HG03135 (cell line): Measurements from ENCODE around the gene EBLN1.
A peak's percentile ranks its signal among the peaks of the same experiment; 100 is the strongest.

ENCODE experiments used
- ATAC-seq: cut with Tn5 transposase; IDR thresholded peaks from one replicate; pipeline ENCODE4 v1.9.1; 2021; ENCODE audit warnings: mild to moderate bottlenecking, moderate library complexity; ENCODE audit not compliant: unreplicated experiment

The EBLN1 gene

DNA sequence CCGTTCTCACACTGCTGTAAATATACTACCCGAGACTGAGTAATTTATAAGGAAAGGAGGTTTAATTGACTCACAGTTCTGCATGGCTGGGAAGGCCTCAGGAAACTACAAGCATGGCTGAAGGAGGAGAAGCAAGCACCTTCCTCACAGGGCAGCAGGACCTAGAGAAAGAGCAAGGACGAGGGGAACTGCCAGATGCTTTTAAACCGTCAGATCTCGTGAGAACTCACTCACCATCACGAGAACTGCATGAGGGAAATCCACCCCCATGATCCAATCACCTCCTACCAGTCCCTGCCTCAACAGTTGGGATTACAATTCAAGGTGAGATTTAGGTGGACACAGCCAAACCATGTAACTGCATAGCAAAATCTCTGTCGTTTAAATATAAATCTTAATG lies at the start of gene EBLN1:
TSS of gene EBLN1 (minus strand) at position 174 of the 400 bp plus-strand sequence. CDS start 8,032 bp downstream, outside the sequence.
- no peak for ATAC-seq

DNA sequence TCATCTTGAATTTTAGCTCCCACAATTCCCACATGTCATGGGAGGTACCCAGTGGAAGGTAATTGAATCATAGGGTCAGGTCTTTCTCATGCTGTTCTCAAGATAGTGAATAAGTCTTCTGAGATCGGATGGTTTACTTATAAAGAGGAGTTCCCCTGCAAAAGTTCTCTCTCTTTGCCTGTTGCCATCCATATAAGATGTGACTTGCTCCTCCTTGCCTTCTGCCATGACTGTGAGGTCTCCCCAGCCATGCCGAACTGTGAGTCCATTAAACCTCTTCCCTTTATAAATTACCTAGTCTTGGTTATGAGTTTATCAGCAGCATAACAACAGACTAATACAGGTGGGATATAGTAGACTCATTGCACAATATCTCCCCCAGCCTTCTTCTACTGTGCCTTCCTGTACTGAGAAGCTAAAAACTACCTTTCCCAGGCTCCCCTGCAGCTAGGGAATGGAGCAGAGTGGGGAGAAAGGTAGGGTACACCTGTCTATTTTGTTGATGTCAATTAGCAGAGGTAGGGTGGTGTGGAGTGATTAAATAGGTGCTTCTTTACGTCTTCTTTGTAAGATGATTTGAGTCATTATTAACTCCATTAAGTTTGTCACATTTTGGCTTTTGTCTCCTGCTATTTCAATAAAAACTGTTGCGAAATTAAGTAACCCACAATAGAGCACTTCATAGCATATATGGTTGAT lies 48.2 kb upstream of the EBLN1 start:
- no peak for ATAC-seq

DNA sequence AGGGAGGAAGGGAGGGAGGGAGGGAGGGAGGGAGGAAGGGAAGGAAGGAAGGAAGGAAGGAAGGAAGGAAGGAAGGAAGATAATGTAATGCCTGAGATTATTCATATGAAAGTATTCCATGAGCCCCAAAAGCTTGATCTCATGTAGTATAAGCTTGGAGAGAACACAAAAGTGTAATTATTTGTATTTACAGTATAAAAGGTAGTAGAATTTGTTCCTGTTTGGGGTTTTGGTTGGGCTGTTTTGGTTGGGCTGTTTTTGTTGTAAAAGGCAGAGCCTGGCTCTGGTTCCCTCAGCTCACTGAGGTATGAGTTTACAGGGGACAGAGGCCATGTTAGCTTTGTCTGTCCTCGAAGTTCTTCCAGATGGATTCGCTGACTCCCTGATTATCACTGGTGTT lies 45.3 kb upstream of the EBLN1 start:
- no peak for ATAC-seq

DNA sequence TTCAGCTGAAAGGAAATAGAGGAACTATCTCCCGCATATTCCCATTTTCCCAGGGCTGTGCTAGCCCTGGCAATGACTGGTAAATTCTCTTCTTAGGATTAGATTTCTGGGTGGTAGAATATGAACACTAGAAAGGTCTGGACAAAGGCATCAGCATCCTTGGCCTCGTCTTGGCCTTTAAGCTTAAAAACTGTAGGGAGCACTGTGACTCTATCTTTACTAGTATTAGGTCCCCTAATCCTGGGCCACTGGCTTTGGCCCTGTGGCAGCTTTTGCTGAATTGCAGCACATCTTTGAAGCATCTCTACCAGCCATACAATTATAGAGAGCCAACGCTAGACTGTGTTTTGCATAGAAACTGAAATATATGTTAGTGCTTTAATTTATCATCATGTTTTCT lies 41.5 kb upstream of the EBLN1 start:
- no peak for ATAC-seq

DNA sequence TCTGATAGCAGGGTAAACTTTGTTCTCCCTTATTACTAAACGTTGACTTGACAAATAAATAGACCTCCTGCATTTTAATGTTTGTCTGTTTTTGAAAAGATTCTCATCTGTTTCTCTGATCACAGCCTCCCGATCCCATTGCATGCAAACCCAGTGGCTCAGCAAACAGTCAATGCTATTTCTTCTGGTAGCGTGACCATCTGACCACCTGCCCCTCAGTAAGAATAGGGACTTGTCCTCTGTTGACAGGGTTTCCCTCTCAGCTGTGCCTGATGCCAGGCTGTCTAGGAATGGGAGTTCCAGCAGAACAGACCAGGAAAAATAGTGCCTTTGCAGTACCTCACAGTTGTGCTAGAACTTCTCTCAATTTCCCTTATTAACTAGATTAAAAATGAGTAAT lies 40.7 kb upstream of the EBLN1 start:
- no peak for ATAC-seq

DNA sequence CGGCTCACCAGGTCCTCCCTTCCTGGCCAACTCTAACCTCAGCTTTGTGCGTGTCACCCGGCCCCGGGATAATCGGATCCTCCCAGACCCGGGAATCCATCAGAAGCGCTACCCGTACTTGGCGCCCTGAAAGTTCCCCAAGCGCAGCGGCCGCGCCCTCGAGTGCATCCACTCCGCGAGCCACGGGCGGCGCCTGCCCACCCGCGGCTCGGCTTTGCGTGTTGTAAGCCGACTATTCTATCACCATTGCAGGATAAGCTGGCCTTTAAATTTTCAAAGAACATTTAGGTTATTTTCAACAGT lies 35.7 kb upstream of the EBLN1 start:
- ATAC-seq, result no peak

DNA sequence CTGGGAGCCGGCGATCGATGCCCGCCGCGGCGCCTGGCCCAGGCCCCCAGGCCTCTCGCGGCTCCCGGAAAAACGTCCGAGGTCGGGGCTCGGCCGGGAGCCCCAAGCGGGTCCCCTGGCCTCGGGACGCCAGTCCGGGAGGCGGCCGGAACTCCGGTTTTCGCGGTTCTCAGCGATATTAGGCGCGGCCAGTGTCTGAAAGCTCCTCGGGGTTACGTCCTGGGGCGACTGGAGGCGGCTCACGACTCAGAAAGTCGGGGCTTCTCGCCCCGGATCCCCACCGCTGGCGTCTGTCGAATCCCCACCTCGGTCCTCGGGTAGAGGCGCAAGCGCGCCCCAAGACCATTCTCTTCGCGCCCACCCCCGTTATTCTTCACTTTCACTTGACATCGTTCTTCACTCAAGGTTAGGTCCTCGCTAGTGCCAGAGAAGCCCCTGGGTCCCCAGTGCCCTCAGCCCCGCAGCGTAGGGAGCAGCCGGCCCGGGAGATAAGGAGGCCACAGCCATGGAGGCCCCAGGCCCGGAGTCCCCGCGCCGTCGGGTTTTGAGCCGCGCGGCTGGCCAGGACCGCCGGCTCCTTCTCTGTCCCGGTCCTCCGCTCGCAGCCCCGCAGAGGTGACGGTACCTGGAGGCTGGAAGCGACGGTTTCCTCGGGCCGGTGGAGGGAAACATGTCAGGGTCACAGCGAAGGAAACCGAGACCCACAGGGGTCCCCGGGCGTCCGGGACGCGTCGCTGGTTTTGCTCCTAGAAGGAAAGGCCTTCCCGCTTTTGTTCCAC lies 35.2 kb upstream of the EBLN1 start:
- peak; percentile 21 for ATAC-seq

DNA sequence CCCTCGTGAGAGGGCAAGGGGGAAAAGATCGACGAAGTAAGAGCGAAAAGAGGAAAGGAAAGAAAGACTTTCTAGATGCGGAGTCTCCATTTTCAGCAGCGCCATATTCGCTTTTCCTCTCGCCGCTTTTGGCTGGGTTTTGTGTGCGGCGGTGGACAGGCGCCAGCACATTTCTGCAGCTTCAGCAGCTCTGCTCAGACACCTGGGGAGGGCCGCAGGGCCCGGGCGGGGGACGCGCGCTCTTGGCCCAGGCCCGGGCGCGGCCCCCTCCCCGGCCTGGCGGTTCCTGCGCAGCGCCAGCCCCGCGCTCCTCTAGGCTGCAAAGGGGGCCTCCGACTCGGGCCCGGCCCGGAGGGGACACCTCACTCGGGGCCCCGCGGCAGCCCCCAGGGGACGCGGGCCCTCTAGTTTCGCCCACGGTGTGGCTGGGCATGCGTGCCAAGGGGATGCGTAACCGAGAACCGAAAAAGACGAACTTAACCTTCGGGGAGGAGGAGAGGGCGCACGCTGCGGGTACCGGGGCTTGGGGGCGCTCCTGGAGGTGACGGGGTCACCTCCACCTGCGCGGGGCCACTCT lies 34.5 kb upstream of the EBLN1 start:
- peak; percentile 59 for ATAC-seq

DNA sequence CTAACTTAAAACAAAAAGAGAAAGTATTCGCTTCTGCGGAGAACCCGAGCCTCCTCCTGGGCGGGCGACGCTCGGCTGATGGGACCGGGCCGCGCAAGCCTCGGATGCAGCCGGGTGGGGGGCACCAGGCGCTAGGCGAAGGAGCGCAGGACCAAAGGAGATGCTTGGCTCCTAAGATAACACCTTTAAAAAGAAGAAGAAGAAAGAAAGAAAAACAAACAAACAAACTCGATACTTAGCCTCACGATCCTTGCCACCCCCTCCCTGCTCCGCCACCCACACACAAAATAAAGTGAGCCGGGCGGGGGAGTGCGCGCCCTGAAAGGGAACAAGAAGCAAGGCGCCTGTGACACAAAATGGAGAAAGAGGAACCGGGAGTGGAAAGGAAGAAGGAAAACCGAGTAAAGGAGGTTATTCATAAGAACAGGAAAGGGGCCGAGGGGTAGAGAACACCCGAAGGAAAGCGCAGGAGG lies 34.0 kb upstream of the EBLN1 start:
- peak; percentile 39 for ATAC-seq

DNA sequence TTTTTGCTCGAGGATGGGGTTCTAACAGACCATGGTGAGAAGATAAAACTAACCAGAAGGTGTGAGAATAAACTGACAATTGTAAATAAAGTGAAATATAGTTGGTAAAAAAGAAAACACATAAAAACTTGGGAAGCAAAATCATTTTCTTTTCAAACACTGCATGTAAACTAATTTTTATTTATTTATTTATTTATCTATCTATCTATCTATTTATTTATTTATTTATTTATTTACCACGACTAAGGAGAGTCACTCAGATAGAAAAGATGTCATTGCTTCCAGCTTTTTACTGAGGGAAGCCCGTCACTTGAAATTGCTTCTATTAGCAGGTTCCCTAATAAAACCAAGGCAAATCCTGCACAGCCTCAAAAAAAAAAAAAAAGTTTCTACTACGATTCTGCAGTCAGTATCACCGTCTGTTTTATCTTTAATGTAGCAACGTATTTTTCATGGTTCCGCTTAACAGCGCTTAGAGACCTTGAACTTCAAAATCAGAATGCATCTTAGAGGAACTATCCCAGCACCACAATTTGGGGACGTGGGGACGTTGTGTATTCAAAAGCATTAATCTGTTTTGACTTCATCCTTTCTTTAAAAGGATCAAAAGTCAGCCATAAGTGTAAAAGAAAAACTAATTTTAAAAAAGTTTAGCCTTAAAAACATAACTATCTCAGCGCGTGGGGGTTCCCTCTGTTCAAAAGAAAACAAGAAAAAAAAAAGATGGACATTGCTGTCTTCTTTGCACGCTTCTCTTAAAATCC lies 33.3 kb upstream of the EBLN1 start:
- no peak for ATAC-seq

DNA sequence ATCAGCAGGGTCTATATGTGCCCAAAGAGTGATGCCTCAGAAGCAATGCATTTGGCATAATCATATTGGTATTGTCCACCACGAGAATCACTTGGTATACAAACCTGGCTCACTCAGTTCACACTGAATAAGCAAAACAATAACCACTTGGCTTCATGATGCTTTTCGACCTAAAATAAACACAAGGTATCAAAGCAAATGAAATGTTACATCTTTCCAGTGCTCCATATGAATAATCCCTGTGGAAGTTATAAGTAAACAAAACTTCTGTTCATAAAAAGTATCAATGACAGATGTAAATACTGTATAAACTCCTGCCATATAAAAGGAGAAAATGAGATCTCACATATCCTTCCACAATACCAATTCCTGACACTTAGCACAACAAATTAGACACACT lies 29.8 kb upstream of the EBLN1 start:
- no peak for ATAC-seq

DNA sequence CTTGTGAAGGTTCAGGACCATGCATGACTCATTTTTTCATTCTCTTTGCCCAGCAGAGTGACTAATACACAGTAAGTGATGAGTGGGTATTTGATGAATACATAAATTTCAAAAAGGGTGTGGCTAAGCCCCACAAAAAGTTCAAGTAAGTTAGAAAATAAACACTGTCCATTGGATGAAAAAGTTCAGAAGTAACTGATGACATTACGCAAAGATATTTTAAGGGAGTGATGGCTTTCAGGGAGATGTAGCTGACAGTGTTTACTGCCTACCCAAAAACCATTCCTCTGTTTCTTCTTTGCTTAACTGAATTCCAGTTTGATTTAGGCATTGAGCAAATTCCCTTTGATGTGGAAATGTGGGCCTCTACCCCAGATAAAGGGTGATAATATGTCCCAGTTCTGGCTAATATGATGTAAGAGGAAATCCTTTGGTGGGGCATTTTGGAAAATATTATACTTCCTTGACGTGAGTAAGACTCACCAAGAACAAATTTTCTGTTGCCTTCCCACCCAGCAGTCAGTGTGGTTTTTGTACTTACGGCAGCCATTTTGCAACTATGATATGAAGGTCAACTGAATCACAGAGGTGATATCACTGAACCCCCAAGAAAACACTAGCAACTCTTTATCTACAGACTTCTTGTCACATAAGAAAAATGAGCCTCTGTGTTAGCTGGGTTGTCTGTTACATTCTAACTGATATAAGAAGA lies 29.0 kb upstream of the EBLN1 start:
- no peak for ATAC-seq

DNA sequence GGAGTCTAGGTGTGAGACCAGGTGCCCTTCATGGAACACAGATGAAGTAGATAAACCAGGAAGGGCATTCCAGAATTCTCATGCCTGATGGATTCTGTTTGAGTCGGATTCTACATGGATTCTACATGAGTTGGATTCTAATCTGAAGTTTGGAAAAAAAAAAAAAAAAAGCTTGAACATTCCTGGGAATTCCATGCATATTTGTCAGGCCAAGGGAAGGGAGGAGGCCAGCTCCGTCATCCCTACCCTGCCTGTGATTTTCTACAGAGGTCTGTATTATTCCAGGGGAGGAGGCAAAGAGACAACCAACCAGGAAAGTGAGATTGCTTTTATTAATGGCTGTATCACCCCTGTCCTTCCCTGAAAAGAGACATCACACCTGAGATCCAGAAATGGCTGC lies 27.8 kb upstream of the EBLN1 start:
- no peak for ATAC-seq

DNA sequence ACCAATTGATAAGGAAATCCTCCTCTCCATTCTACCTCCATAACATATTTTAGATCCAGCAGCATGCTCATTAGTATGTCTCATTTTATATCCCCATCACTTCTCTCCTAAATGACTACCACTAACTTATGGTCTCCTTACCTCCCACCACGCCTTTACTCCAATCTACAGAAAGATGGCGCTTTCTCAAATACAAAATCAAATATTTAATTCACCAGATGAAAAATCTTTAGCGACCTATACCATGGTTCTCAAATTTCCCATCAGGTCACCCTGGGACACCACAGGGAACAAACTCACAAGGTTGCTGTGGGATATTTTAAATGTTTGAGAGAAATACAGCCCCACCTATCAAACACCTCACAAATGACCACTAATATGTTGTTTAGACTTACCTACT lies 27.0 kb upstream of the EBLN1 start:
- ATAC-seq, result no peak

DNA sequence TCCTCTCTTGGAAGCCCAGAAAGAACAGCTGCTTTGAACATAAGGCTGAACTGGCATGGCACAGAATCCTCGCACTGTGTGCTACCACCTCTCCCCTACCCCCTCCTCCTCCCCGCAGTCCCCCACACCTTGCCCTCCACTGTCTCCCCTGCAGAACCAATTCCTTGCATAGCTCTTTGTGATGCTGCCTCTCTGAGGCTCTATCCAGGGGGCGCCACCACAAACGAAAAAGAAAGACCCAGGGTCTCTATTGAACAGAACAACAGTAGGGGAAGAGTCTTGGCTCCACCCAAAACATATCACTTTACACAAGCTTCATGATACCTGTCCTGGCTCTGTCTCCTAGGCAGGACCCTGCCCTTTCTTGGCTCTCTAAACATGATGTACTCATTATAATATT lies 26.2 kb upstream of the EBLN1 start:
- ATAC-seq, result no peak

DNA sequence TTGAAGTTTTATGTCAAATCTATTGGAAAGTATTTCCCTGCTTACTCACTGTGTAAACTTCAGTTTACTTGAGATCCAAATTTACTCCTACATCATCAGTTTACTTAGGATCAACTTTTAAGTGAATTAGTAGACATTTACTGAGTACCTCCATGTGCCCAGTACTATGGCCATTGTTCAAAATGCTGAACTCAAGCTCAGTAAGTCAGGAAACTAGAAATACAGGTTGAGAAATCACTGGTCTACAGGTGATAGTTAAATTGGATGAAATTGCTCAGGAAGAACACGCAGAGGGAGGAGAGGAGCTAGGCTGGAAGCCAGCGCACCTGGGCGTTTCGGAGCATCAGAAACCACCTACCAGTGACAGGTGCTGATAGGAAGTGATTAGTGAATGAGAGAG lies 25.5 kb upstream of the EBLN1 start:
- ATAC-seq, result no peak

DNA sequence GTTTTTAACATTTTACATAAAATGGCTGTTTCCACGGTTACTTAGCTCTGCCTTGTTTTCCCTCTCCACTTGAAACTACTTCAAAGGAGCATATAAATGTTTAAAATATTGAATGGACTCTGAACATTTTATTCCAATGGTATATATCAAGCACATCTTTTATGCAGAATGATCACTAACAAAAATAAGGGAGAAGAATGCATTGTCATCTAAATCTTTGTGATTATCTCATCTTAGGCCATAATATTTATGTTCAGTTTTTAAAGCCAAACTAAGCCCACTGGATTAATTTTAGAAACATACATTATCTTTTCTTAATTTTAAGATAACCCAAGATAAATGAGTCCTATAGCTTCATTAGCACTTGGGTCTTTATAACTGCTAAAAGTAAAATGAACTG lies 13.4 kb upstream of the EBLN1 start:
- no peak for ATAC-seq

DNA sequence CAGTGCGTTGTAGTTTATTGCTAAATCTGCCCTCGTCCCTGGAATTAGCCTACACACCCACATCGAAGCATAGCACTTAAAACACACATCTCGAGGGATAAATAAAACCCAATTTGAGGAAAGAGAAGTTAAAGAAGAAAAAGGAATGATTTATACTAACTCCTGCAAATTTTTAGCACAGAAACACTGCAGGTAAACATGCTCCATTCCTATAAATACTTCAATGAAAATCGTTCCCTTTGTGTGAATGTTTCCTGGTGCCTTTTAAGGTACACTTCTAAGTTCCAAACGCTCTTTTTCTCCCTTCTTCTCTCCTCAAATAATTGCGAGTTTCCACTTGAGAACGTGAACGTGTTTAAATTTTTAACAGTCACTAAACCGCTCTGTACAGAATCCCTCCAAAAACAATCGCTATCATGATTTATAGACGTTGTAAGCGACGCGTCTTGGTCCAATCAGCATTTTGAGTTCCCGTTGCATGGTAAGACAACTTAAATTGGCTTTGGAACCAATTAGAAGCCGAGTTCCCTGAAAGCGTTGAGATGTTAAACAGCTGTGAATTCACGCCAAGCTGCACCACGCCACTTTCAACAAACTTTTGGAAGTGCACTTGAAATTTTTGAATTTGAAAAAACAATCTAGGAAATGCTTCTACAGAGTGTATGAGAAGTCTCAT lies 12.5 kb upstream of the EBLN1 start:
- no peak for ATAC-seq

DNA sequence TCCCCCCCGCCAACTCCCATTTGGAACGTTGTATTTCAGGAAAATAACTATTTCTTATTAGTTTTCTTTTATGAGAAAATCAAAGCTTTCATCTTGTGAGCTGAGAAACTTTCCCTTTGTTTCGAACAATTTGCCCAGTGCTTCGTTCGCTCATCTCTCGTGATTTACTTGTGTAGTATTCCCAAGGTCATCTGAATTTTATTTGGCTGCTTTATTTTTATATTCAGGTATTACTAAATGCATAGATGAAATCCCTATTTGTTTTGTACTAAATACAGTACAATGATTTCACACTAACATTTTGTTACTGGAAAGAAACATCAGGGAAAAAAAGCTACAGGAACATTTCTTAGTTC lies 12.0 kb upstream of the EBLN1 start:
- ATAC-seq, result no peak
